Neural progenitor cell (in vitro differentiated cells): ENCODE data around the gene DMP1.

Source experiments
- CTCF ChIP-seq: fragments of 200-600 bp; sonication (generic); IDR thresholded peaks from 2 replicates; pipeline ENCODE4 v1.5.1; 2017; ENCODE audit warnings: antibody characterized with exemption, mild to moderate bottlenecking
- EZH2 ChIP-seq: fragments of 200-600 bp; sonication (generic); IDR thresholded peaks from 2 replicates; pipeline ENCODE4 v1.6.1; 2017; ENCODE audit warnings: antibody characterized with exemption, mild to moderate bottlenecking, moderate library complexity
- EZH2phosphoT487 ChIP-seq: fragments of 200-600 bp; sonication (generic); IDR thresholded peaks from 2 replicates; pipeline ENCODE4 v1.6.1; 2017; ENCODE audit warnings: antibody characterized with exemption

- TF ChIP-seq EZH2 (no peak), CTCF (no peak), EZH2phosphoT487 (no peak)
Observed at GRCh38 chr4:87697945-87698344, 47.9 kb downstream of the DMP1 start.
